Myocyte (in vitro differentiated cells): Measurements from ENCODE around the gene PPP1R9A. TPM values are rescaled to one million over a fixed set of nuclear protein-coding genes. Genes with fewer than 3 reads are reported as not detected.

Experiments
- DNase-seq: peaks from one replicate; pipeline ENCODE4 v3.0.0-alpha.2; 2012; ENCODE audit warnings: low read depth
- total RNA-seq: library from RNA; depleted of rRNA; stranded (reverse); fragments of >200 nt; gene quantifications from 2 replicates; pipeline ENCODE4 v1.2.3, GENCODE V29; 2014

The PPP1R9A gene
- total RNA-seq, 1 donor from 2014 or later: 10.1 TPM

- DNase-seq: no peak
These were observed 291.5 kb downstream of the PPP1R9A start for GRCh38 chr7:95198863-95199262.

GRCh38 chr7:95199779-95200558 is 292.6 kb downstream of the PPP1R9A start:
- peak; percentile 81 for DNase-seq

- no peak for DNase-seq
These were observed 293.3 kb downstream of the PPP1R9A start for GRCh38 chr7:95200741-95201140.

- no peak for DNase-seq
These were observed 294.3 kb downstream of the PPP1R9A start for GRCh38 chr7:95201727-95202126.

- no peak for DNase-seq
These were observed 297.2 kb downstream of the PPP1R9A start for GRCh38 chr7:95204618-95205017.

GRCh38 chr7:95205665-95206225 is 298.4 kb downstream of the PPP1R9A start:
- DNase-seq: peak; percentile 66

GRCh38 chr7:95209276-95209675 is 301.9 kb downstream of the PPP1R9A start:
- DNase-seq: peak; percentile 31

- no peak for DNase-seq
These were observed 302.4 kb downstream of the PPP1R9A start for GRCh38 chr7:95209788-95210187.

- DNase-seq: no peak
These were observed 305.8 kb downstream of the PPP1R9A start for GRCh38 chr7:95213148-95213547.

GRCh38 chr7:95213809-95214492 is 306.6 kb downstream of the PPP1R9A start:
- peak; percentile 88 for DNase-seq

GRCh38 chr7:95219721-95220120 is 312.3 kb downstream of the PPP1R9A start:
- no peak for DNase-seq

- DNase-seq: no peak
These were observed 312.9 kb downstream of the PPP1R9A start for GRCh38 chr7:95220328-95220727.

- no peak for DNase-seq
These were observed 317.9 kb downstream of the PPP1R9A start for GRCh38 chr7:95225301-95225700.

GRCh38 chr7:95229301-95229700 is 321.9 kb downstream of the PPP1R9A start:
- DNase-seq: no peak

GRCh38 chr7:95238252-95238943 is 331.0 kb downstream of the PPP1R9A start:
- DNase-seq: no peak

GRCh38 chr7:95240921-95241320 is 333.5 kb downstream of the PPP1R9A start:
- no peak for DNase-seq

GRCh38 chr7:95242266-95242665 is 334.9 kb downstream of the PPP1R9A start:
- no peak for DNase-seq

GRCh38 chr7:95244616-95245015 is 337.2 kb downstream of the PPP1R9A start:
- no peak for DNase-seq

- no peak for DNase-seq
These were observed 338.6 kb downstream of the PPP1R9A start for GRCh38 chr7:95245828-95246500.

- peak; percentile 89 for DNase-seq
These were observed 339.5 kb downstream of the PPP1R9A start for GRCh38 chr7:95246831-95247370.

- DNase-seq: peak; percentile 51
These were observed 343.2 kb downstream of the PPP1R9A start for GRCh38 chr7:95250571-95250970.
